ENCODE results near the gene CYB5D1. TPM values are rescaled to one million over a fixed set of nuclear protein-coding genes. Genes with fewer than 3 reads are reported as not detected.

CYB5D1 gene, protein sequence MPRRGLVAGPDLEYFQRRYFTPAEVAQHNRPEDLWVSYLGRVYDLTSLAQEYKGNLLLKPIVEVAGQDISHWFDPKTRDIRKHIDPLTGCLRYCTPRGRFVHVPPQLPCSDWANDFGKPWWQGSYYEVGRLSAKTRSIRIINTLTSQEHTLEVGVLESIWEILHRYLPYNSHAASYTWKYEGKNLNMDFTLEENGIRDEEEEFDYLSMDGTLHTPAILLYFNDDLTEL
- total RNA-seq (2021), result 17.1 and 18.0 TPM in 2 replicates
- long read RNA-seq, transcript CYB5D1-201 (4 exons, 3,509 nt), result major isoform, 18 of 36 reads
- long read RNA-seq, transcript CYB5D1-203 (4 exons, 1,870 nt), result minor isoform, 7 of 36 reads
- long read RNA-seq, partial matches to known transcripts, result 5 of 36 reads
- long read RNA-seq, other reads (novel, unspliced or antisense), result 2 of 36 reads

DNA sequence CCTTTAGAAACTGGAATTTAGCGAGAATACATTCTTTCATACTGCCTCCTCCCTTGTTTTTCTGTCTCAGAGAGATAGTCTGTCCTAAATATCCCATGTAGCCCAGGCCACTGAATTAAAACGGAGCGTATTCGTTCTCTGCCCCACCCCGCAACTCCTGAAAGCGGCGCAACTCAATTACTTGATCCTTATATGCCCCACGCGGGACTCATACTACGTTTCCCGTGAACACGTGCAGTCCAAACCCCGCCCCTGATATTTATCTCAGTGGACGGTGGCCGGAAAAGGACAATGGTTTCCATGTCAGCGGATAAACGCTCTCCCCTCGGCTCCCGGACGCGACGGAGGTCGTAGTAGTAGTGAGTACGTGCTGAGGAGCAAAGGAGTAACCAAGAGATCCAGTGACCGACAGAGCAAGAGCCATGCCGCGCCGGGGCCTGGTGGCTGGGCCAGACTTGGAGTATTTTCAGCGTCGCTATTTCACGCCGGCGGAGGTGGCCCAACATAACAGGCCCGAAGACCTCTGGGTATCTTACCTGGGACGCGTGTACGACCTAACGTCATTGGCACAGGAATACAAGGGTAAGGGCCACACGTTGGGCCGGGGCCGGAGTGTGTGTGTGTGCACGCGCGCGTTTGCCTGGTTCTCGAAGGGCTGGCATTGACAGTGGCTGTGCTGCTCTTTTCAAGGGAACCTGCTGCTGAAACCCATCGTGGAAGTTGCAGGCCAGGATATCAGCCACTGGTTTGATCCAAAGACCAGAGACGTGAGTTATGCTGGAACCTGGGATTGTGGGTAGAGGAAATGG is at the start of gene CYB5D1:
Gene CYB5D1 (plus strand): TSS at position 291 of the 809 bp plus-strand sequence. CDS start 132 bp downstream, at position 423.
- Histone ChIP-seq H3K79me1 (ENCODE audit: insufficient read depth, low read depth, low read length, poor library complexity, severe bottlenecking) (no peaks in the 10 kb centered on the region), H3K27ac (ENCODE audit: insufficient read length, low read depth, low read length) (no peak within 1 kb of the TSS), H3K9ac (ENCODE audit: extremely low read depth, insufficient read length, low read length) (peak within 1 kb of the TSS; percentile 89), H3K4me1 (ENCODE audit: insufficient read depth, low read length) (no peaks in the 10 kb centered on the region; the same call in 1 of the 2 replicates), H2BK12ac (ENCODE audit: insufficient read length, low read depth, low read length) (no peak within 1 kb of the TSS), H3T11ph (ENCODE audit: low read length) (no peak within 1 kb of the TSS), H3K18ac (ENCODE audit: insufficient read length, low read depth, low read length) (peak within 1 kb of the TSS; percentile 94), H3K56ac (ENCODE audit: insufficient read length, low read depth, low read length) (no peak within 1 kb of the TSS), H2BK20ac (ENCODE audit: low read depth, low read length, poor library complexity, severe bottlenecking) (no peak within 1 kb of the TSS), H4K8ac (replicated peaks; ENCODE audit: insufficient read length, low read depth, low read length) (no peak within 1 kb of the TSS), H4K20me1 (ENCODE audit: control insufficient read depth, insufficient read depth, insufficient read length) (no peaks in the 10 kb centered on the region), H3K23me2 (ENCODE audit: insufficient read length, low read depth, low read length, poor library complexity, severe bottlenecking) (peaks cover 29% of the 10 kb centered on the region), H2BK5ac (ENCODE audit: insufficient read length, low read length) (no peak within 1 kb of the TSS), H3K9me3 (ENCODE audit: control insufficient read depth, low read depth, low read length) (no peaks in the 10 kb centered on the region), H3K23ac (ENCODE audit: insufficient read length, low read depth, low read length) (no peak within 1 kb of the TSS), H3K27me3 (ENCODE audit: insufficient read depth, low read length) (peaks cover 20% of the 10 kb centered on the region; the same call in 1 of the 2 replicates), H3K14ac (ENCODE audit: insufficient read depth, low read length) (peak within 1 kb of the TSS; percentile 92), H2AFZ (ENCODE audit: low read length) (no peak within 1 kb of the TSS), H2AK5ac (ENCODE audit: insufficient read length, low read length) (no peak within 1 kb of the TSS), H3K79me2 (ENCODE audit: insufficient read depth, low read length) (no peaks in the 10 kb centered on the region), H2BK120ac (ENCODE audit: low read depth, low read length, poor library complexity, severe bottlenecking) (no peak within 1 kb of the TSS), H4K5ac (ENCODE audit: insufficient read length, low read depth, low read length) (no peak within 1 kb of the TSS), H3K4me2 (ENCODE audit: insufficient read depth, insufficient read length, low read length) (peak within 1 kb of the TSS; percentile 97), H2BK15ac (ENCODE audit: low read depth, low read length) (no peak within 1 kb of the TSS), H3K4ac (ENCODE audit: low read depth, low read length) (no peak within 1 kb of the TSS), H4K91ac (ENCODE audit: insufficient read length, low read depth, low read length) (no peak within 1 kb of the TSS)
- Mint-ChIP-seq H3K9me3 (0 out of 5 replicates have a peak, but pooled peaks cover 0 to 3% of the 10 kb centered on the region in 2 experiments), H3K36me3 (ENCODE audit: insufficient read depth in 1 of 3, low read depth in 3 of 3) (peaks cover 0 to 23% (median 5%) of the 10 kb centered on the region in 3 experiments; a peak in 3 of 7 replicates), H3K4me1 (peaks cover 18 to 24% of the 10 kb centered on the region in 2 experiments), H3K4me3 (no peak within 1 kb of the TSS), H3K27ac (no peak within 1 kb of the TSS; a peak in 1 of 7 replicates), H3K27me3 (ENCODE audit: low read depth) (peaks cover 10% of the 10 kb centered on the region)
- peak; percentile 93 for DNase-seq
- no CpG with 5 or more reads among the region's 48 CpGs for WGBS (ENCODE audit: extremely low coverage, insufficient read length, low lambda C conversion rate)
- TF ChIP-seq, protein P1, sequence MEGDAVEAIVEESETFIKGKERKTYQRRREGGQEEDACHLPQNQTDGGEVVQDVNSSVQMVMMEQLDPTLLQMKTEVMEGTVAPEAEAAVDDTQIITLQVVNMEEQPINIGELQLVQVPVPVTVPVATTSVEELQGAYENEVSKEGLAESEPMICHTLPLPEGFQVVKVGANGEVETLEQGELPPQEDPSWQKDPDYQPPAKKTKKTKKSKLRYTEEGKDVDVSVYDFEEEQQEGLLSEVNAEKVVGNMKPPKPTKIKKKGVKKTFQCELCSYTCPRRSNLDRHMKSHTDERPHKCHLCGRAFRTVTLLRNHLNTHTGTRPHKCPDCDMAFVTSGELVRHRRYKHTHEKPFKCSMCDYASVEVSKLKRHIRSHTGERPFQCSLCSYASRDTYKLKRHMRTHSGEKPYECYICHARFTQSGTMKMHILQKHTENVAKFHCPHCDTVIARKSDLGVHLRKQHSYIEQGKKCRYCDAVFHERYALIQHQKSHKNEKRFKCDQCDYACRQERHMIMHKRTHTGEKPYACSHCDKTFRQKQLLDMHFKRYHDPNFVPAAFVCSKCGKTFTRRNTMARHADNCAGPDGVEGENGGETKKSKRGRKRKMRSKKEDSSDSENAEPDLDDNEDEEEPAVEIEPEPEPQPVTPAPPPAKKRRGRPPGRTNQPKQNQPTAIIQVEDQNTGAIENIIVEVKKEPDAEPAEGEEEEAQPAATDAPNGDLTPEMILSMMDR (conservative IDR thresholded peaks at IDR 0.05), result no peak
